A549 treated with dexamethasone at 1 μM for 4 hours (cell line): Measurements from ENCODE around the gene ZNF736. TPM values are rescaled to one million over a fixed set of nuclear protein-coding genes. Genes with fewer than 3 reads are reported as not detected.

ENCODE experiments used
- total RNA-seq: library from RNA; stranded (reverse); fragments of 200-300 nt; extraction: Qiagen RNA extraction; gene quantifications from 5 replicates; pipeline ENCODE4 v1.2.3, GENCODE V29; 2022

ZNF736 gene
- 0.02 TPM in 3 of 5 replicates, not detected in the others for total RNA-seq

GRCh38 chr7:64313740-64314491 is at the start of gene ZNF736:
Gene ZNF736 (plus strand): TSS chr7:64313961. CDS start chr7:64314151, 190 bp downstream.

Other genes with a start within 250 kb of the ZNF736 start
- gene ZNF735, start 106.8 kb upstream of the ZNF736 start, total RNA-seq: not detected in 5 replicates
- gene ZNF679, start 85.5 kb upstream of the ZNF736 start, total RNA-seq: not detected in 5 replicates
- gene ZNF680, start 249.1 kb downstream of the ZNF736 start, total RNA-seq: 1.7 to 2.9 TPM (median 1.8 TPM) in 5 replicates